ACC112 (cell line): Measurements from ENCODE around the gene ABITRAM.
"Not testable (repeated sequence)": the region's sequence is repeated elsewhere in the genome, so short reads cannot be mapped to it uniquely, and the experiment has no call there.

Experiments used
- H2AFZ ChIP-seq: fragments of 200-600 bp; sonication (generic); one replicate; pipeline ENCODE4 v1.6.0; 2017; ENCODE audit warnings: antibody characterized with exemption, low read length; ENCODE audit not compliant: unreplicated experiment
- H3K27ac ChIP-seq: fragments of 200-600 bp; sonication (generic); 2 replicates; pipeline ENCODE4 v1.5.1; 2014; ENCODE audit warnings: low read depth, mild to moderate bottlenecking, antibody characterized with exemption, low read length, moderate library complexity
- H3K27me3 ChIP-seq: fragments of 200-600 bp; sonication (generic); 2 replicates; pipeline ENCODE4 v1.6.1; 2014; ENCODE audit warnings: mild to moderate bottlenecking, antibody characterized with exemption, low read length, moderate library complexity, mixed read lengths; ENCODE audit not compliant: insufficient read depth
- H3K36me3 ChIP-seq: fragments of 200-600 bp; sonication (generic); 2 replicates; pipeline ENCODE4 v1.6.1; 2016; ENCODE audit warnings: mild to moderate bottlenecking, antibody characterized with exemption, low read length, moderate library complexity, mixed read lengths; ENCODE audit not compliant: insufficient read depth
- H3K4me1 ChIP-seq: fragments of 200-600 bp; sonication (generic); one replicate; pipeline ENCODE4 v1.6.1; 2016; ENCODE audit warnings: low read length, mixed read lengths; ENCODE audit not compliant: insufficient read depth, unreplicated experiment, control insufficient read depth
- H3K4me3 ChIP-seq: fragments of 200-600 bp; sonication (generic); 2 replicates; pipeline ENCODE4 v1.5.1; 2014; ENCODE audit warnings: mild to moderate bottlenecking, low read depth, low read length
- H3K79me2 ChIP-seq: fragments of 200-600 bp; sonication (generic); one replicate; pipeline ENCODE4 v1.6.0; 2016; ENCODE audit warnings: low read length; ENCODE audit not compliant: control insufficient read depth, unreplicated experiment, insufficient read depth

The ABITRAM gene, protein sequence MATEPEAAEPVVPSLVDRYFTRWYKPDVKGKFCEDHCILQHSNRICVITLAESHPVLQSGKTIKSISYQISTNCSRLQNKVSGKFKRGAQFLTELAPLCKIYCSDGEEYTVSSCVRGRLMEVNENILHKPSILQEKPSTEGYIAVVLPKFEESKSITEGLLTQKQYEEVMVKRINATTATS

DNA sequence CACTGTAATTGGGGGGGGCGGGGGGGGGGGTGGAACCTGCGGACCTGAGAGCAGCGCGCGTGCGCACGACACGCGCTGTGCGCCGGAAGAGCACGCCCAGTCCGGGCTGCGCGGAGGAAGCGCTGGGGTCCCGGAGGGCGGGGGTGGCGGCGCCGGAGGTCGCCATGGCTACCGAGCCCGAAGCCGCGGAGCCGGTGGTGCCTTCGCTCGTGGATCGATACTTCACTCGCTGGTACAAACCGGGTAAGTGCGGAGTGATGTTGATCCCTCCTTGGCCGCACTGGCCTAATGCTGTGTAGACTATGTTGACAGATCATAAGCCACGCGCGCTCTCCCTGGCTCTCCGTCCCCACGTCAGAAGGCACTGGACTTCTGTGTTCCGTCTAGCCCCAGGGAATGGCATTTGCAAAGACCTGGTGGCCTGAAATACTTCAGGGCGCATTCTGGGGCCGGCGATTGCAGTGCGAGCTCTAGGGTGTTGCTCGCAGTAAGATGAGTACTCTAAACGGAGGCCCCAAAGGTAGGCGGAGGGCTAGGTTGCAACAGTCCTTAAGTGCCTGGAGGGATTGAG, at the start of gene ABITRAM:
ABITRAM (plus strand) TSS at position 78 of the 571 bp plus-strand sequence; CDS start at position 165, 87 bp downstream.
- no peaks in the 10 kb centered on the region for H3K27me3 ChIP-seq
- peaks cover 37% of the 10 kb centered on the region for H3K79me2 ChIP-seq
- peaks cover 13% of the 10 kb centered on the region for H3K4me1 ChIP-seq
- H3K36me3 ChIP-seq, result 0 out of 2 replicates have a peak, but pooled peaks cover 5% of the 10 kb centered on the region
- peak within 1 kb of the TSS; percentile 64 for H3K27ac ChIP-seq
- peak within 1 kb of the TSS; percentile 86 for H2AFZ ChIP-seq
- peak within 1 kb of the TSS; percentile 97 for H3K4me3 ChIP-seq

- H3K79me2 ChIP-seq, result no peaks in the 10 kb centered on the region
- H2AFZ ChIP-seq, result no peak overlapping the region
- no peak overlapping the region for H3K27ac ChIP-seq
- peaks cover 16% of the 10 kb centered on the region for H3K4me1 ChIP-seq
- H3K36me3 ChIP-seq, result peaks cover 11% of the 10 kb centered on the region
- H3K4me3 ChIP-seq, result no peak overlapping the region
- H3K27me3 ChIP-seq, result no peaks in the 10 kb centered on the region
Observed at GRCh38 chr9:108884701-108885100, 49.5 kb upstream of the ABITRAM start.

GRCh38 chr9:108885643-108886348, 48.4 kb upstream of the ABITRAM start:
- peaks cover 3% of the 10 kb centered on the region; the same call in 1 of the 2 replicates for H3K36me3 ChIP-seq
- no peaks in the 10 kb centered on the region for H3K27me3 ChIP-seq
- peaks cover 16% of the 10 kb centered on the region for H3K4me1 ChIP-seq
- no peak overlapping the region for H2AFZ ChIP-seq
- peak overlapping the region; percentile 56 for H3K27ac ChIP-seq
- peak overlapping the region; percentile 7; the same call in 1 of the 2 replicates for H3K4me3 ChIP-seq
- H3K79me2 ChIP-seq, result no peaks in the 10 kb centered on the region

GRCh38 chr9:108886594-108887271, 47.5 kb upstream of the ABITRAM start:
- H3K27me3 ChIP-seq, H3K36me3 ChIP-seq, H2AFZ ChIP-seq, H3K79me2 ChIP-seq, H3K4me3 ChIP-seq: not testable (repeated sequence)
- Histone ChIP-seq H3K4me1 (peaks cover 16% of the 10 kb centered on the region), H3K27ac (peak overlapping the region; percentile 45; the same call in 1 of the 2 replicates)

- peaks cover 4% of the 10 kb centered on the region for H3K36me3 ChIP-seq
- H3K27me3 ChIP-seq, result no peaks in the 10 kb centered on the region
- peaks cover 16% of the 10 kb centered on the region for H3K4me1 ChIP-seq
- no peak overlapping the region for H2AFZ ChIP-seq
- H3K79me2 ChIP-seq, result no peaks in the 10 kb centered on the region
- H3K4me3 ChIP-seq, result no peak overlapping the region
- no peak overlapping the region for H3K27ac ChIP-seq
Observed at GRCh38 chr9:108889649-108890067, 44.5 kb upstream of the ABITRAM start.

DNA sequence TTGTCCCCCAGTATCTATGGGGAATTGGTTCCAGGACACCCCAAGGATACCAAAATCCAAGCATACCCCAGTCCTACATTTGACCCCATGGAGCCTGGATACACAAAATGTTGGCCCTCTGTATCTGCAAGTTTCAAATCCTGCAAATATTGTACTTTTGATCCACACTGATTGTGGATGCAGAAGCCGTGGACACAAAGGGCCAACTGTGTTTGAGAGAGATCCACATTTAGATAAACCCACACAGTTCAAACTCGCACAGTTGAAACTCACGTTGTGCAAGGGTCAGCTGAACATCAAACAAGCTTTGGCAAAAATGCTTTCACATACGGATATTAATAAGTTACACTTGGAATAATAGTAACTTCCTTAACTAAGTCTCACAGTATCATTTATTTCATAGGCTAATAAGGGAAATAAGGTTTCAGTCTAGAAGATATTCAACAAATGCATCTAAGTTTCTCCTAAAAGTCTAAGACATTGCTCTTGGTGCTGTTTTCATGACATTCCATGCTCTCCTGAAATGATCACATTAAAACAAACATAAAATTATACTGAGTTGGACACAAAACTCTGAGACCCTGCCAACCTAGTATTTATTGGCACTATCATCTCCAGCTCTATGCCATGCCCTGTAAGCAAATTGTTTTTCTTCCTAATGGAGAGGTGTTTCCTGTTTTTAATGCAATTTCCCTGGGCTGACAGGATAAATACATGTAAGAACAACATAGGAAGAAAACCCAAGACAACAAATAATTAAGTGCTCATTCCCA, 39.8 kb upstream of the ABITRAM start:
- Histone ChIP-seq H3K27ac (no peak overlapping the region), H3K4me3 (no peak overlapping the region), H3K36me3 (peaks cover 26% of the 10 kb centered on the region), H3K4me1 (no peaks in the 10 kb centered on the region), H3K79me2 (no peaks in the 10 kb centered on the region), H2AFZ (no peak overlapping the region), H3K27me3 (no peaks in the 10 kb centered on the region)

- Histone ChIP-seq H3K4me1 (no peaks in the 10 kb centered on the region), H3K27me3 (no peaks in the 10 kb centered on the region), H3K36me3 (peaks cover 32% of the 10 kb centered on the region), H2AFZ (no peak overlapping the region), H3K4me3 (no peak overlapping the region), H3K79me2 (no peaks in the 10 kb centered on the region), H3K27ac (no peak overlapping the region)
Observed at GRCh38 chr9:108897324-108898096, 36.7 kb upstream of the ABITRAM start.

DNA sequence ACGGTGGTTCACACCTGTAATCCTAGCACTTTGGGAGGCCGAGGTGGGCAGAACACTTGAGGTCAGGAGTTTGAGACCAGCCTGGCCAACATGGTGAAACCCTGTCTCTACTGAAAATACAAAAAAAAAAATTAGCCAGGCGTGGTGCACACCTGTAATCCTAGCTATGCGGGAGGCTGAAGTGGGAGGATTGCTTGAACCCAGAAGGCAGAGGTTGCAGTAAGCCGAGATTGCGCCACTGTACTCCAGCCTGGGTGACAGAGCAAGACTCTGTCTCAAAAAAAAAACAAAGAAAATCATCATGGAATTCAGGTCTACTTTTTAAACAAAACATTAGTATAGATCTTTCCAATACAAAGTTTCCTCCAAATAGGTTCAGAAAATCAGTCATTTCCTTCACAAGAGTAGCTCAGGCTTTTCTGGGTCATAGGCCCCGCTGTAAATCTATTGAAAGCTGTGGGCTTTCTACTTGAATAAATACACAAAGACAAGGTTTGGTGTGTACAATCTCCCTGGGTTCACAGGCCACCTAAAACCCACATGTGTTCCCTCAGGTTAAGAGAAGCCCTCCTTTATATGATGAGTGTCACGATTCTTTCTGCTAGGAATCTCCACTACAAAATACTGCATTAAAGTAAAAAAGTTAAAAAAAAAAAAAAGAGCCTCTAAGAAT, 35.0 kb upstream of the ABITRAM start:
- not testable (repeated sequence) for H3K27me3 ChIP-seq, H3K27ac ChIP-seq, H3K4me3 ChIP-seq, H2AFZ ChIP-seq, H3K79me2 ChIP-seq, H3K4me1 ChIP-seq
- H3K36me3 ChIP-seq, result peaks cover 28% of the 10 kb centered on the region

DNA sequence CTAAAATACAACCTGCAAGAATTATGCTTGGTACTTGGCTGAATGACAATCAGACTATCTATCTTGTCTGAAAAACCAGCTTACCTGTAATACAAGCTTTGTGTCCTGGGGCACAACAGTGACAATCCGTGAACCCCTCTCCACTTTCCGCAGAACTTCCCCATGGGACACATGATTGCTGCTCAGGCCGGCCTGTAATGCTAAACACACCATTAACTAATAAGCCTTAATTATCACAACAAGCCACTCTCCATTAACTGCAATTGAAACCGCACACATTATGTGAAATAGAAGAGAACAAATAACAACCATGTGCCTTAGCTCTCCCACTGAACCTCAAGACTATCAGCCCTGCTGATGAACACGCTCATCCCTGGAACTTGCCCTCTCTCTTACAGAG, 34.0 kb upstream of the ABITRAM start:
- no peaks in the 10 kb centered on the region for H3K4me1 ChIP-seq
- H3K27ac ChIP-seq, result no peak overlapping the region
- peaks cover 28% of the 10 kb centered on the region for H3K36me3 ChIP-seq
- no peak overlapping the region for H3K4me3 ChIP-seq
- H2AFZ ChIP-seq, result no peak overlapping the region
- no peaks in the 10 kb centered on the region for H3K79me2 ChIP-seq
- H3K27me3 ChIP-seq, result no peaks in the 10 kb centered on the region
